HG02970 (cell line): ENCODE measurements around the gene ADAMTS12.
"Not testable (repeated sequence)": the region's sequence is repeated elsewhere in the genome, so short reads cannot be mapped to it uniquely, and the experiment has no call there.

ENCODE experiments used
- ATAC-seq: cut with Tn5 transposase; IDR thresholded peaks from one replicate; pipeline ENCODE4 v1.9.1; 2021; ENCODE audit warnings: mild to moderate bottlenecking, moderate library complexity, moderate number of reproducible peaks; ENCODE audit not compliant: unreplicated experiment, low FRiP score

The ADAMTS12 gene

DNA sequence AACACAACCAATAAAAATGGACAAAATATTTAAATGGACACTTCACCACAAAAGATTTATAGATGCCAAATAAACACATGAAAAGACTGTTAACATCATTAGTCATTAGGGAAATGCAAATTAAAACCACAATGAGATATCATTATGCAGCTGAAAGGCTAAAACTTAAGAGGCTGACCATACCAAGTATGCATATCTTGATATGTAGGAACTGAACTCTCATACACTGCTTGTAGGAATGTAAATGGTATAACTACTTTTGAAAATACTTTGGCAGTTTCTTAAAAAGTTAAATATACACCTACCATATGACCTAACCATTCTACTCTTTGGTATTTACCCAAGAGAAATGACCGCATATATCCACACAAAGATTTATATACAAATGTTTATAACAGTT lies 13.6 kb upstream of the ADAMTS12 start:
- ATAC-seq, result no peak

DNA sequence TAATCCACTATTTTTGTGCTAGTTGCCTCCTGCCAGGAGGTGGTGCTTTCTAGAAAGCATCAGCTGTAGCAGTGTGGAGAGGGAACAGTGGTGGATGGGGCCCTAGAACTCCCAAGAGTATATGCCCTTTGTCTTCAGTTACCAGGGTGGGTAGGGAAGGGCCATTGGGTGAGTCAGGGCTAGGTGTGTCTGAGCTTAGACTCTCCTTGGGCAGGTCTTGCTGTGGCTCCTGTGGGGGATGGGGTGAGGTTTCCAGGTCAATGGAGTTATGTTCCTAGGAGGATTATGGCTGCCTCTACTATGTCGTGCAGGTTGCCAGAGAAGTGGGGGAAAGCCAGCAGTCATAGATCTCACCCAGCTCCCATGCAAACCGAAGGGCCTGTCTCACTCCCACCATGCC lies 11.3 kb upstream of the ADAMTS12 start:
- ATAC-seq, result no peak

DNA sequence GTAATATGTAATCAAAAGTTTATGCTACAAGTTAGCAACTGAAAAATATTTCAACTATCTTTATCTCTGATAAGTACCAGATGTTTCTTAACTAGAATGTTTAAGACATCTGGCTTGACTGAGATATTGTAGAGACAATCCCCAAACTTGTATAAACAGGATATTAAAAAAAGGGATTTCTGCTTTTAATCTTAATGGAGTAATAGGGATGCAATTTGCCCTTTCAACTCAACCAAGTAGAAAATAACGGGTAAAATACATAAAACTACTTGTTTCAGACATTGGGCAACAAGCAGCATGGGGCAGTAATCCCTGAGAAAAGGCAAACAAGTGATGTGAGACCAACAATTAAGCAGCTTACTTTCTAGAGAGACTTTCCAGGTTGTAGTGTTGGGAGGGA lies 9.4 kb upstream of the ADAMTS12 start:
- ATAC-seq, result no peak

DNA sequence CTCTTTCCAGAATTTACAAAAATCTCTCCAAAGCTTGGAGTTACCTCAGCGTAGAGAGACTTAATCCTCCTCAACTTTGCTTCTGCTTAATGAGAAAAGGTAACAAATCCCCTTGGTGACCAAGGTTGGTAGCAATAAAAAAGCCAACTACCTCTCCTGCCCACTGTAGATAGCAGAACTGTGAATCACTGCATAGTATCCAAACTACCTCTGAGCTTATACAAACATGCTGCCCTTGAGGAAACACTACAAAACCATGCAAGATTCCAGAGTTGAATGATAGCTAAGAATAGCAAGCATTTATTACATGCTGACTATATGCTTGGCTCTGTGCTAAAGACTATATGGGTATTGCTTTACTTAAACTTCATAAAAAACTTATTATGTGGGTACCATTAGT lies 2.8 kb upstream of the ADAMTS12 start:
- ATAC-seq, result no peak

DNA sequence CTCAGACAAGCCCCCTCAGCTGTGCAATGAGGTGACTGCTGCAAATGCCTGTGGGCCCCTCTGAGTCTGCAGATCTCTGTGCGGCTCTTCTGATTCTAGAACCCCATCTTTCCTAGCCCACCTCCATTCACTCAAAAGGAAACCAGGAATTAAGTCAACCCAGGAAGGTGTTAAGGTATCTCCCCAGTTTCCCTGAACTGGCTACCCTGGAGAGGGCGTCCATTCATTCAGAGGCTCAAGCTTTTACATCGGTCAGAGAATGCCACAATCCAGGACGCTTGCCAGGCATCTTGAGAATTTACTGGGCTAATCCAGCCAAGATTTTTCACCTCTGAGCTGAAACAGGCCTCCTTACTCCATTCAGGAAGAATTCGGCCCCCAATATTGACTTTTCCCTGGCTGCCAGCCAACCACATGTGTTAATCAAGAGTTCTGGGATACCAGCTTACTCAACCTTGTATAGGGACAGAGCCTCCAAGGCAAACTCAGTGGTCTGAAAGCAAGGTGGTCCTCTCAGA lies 889 bp upstream of the ADAMTS12 start:
- ATAC-seq, result no peak

DNA sequence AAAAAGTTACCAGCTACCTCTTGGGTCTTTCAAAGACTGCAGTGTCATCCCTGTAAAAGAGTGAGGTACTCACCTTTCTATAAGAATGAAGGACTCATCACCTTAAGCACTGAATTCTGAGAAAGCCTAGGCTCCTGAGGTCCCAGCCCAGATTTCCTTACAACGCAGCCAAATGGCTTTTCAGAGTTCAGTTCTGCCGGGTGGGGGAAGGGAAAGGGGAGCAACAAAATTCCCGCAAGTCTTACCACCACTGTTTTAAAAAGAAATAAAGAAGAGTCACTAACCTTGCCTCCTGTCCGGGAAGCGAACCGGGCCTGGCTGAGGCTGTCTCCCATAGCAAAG lies 373 bp downstream of the ADAMTS12 start:
- ATAC-seq, result no peak

DNA sequence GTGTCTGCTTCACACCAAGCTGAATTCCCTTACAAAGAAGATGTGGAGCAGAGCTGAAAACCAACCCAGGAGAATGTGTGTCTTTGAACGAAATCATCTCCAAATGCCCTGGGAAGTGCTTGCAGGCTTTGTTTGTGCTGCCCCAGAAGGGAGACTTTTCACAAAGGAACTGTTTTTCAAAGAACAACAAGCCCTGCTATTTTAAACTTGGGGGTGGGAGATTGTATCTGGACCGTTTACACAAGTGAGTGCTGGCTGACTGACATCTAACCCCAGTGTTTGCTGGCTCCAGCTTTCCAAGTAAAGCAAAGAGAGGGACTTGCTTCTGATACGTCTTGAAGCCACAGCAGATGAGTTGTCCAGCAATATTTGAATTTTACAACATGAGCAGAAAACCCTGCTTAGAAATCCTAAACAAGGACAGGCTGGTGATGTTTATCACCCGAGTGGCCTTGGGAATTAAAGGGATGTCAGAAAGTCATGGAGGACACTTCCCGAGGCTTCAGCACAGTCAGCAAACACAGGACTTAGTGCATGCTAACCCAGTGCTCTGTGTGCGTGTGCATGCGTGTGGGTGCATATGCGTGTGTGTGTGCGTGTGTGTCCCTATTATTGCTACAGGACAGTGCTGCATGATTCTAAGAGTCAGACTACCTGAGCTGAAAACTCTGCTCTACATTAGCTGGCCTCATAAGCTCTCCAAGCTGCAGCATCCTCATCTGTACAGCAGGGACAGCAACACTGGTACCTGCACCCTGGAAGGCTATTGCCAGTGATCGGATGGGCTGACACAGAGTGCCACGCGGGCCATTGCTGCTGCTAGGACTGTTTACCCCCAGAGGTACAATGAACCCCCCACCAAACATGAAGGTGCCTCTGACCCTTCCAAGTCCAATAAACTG lies 1.4 kb downstream of the ADAMTS12 start:
- ATAC-seq, result no peak

DNA sequence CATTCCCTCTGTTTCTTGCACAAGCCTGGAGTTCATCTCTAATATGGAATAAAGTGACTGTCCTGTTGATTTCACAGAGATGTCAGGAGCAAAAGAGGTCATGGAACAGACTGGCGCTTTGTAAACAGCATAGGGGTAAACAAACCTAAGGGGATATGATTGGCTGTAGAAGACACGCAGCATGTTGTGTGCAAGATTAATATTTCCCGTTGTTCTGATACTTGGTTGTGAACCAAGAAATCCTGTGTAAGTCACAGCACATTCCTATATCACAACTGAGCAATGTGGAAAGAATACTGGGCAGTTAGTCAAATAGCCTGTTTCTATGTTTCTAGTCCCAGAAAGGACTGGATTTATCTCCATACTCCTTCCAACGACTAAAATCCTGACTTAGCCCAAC lies 3.2 kb downstream of the ADAMTS12 start:
- ATAC-seq, result no peak

DNA sequence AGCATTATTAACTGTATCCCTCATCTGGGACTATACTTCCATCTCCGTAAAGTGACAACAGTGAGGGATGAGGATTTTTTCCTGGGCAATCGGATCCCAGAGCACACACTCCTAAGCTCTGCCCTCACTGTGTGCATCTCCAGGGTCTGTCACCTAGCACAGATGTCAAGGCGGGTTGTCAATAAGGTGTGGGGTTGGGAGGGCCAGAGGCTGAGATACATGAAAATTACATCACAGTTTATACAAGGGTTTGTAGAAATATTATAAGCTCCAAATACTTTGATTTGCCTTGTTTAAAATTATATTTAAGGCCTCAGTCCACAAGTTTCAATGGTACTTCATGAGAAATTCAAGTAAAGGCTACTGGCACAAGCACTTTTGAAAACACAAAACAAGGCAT lies 4.5 kb downstream of the ADAMTS12 start:
- ATAC-seq, result no peak

DNA sequence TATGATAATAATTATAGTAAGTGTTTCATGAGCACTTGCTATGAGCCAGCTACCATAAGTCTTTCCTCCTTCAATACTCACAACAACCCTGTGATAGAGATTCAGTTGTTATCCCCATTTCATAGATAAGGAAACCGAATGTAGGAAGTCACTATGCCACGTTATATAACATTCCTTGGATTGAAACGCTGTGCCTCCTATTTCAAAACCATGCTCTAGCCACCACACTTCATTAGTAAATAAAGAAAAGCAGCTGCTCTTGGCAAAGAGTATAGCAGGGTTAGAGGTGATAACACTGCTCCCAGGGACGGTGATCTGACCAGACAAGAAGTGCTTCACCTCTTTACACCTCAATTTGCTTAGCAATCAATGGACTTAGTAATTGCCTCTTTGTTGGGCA lies 5.5 kb downstream of the ADAMTS12 start:
- no peak for ATAC-seq

DNA sequence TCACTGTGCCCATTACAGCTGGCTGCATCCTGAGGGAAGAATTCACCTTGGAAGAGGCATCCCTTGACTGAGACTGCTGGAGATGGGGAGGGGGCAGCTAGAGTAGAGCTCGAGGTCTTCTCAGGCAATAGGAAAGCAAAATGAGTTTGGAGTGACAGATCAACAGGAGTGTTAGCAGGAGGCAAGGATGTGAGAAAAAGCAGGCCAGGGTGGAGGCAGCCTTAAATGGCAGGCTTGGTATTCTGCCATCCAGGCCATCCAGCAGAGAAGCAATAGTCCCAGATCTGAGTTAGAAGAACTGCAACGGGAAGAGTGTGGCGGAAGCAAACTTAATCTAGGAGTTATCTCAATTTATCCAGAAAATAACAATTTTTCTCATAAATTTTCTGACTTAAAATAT lies 6.1 kb downstream of the ADAMTS12 start:
- no peak for ATAC-seq

DNA sequence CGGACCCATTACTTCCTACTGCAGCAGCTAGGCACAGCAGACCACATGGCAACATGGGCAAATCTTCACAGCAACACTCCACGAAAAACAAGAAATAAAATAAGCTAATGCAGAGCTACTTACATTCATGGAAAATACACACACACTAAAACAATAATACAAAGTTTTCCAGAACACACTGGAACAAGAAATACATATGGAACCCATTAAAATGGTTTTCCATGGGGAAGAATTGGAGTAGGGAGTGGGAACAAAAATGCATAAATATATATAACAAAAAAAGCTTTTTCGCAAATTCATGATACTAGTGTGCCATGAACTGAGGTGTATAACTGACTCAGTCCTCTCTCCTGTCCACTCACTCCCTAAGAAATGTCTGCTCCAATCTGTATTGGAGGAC lies 8.3 kb downstream of the ADAMTS12 start:
- no peak for ATAC-seq

DNA sequence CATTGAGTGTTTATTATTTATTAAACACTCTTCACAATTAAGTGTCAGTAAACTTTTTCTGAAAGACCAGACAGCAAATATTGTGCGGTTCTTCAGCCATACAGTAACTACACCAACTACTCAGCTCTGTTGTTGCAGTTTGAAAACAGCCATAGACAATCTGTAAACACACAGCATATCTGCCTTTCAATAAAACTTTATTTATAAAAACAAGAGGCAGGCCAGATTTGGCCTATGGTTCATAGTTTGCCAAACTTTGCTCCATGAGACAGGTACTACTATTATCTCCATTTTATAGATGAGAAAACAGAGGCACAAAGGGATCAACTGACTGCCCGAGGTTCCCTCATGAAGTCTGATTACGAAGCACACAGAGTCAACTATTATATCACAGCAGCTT lies 11.5 kb downstream of the ADAMTS12 start:
- no peak for ATAC-seq

DNA sequence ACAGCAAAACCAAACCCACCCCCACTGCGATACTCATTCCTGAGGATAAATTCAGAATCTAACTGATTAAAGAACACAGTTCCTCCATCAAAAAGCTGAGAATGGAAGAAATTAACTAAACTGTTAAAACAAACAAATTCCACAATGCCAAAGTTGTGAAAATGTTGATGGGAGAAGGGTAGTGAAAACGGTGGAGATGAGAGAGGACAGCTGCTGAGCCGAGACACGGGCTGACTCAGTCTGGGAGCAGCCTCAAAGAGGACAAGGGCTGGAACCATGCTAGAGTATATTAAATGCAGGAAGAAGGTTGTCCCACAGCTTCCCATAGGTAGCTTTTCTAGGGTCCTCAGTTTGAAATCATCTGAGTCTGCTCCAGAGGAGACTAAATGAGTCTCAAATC lies 14.3 kb downstream of the ADAMTS12 start:
- ATAC-seq, result no peak

DNA sequence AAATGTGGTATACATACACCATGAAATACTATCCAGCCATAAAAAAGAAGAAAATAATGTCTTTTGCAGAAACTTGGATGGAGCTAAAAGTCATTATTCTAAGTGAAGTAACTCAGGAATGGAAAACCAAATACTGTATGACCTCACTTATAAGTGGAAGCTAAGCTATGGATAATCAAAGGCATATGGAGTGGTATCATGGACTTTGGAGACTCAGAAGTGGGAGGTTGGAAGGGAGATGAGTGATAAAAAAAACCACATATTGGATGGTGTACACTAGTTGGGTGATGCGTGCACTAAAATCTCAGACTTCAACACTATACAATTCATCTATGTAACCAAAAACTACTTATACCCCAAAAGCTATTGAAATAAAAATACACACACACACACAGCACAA lies 24.5 kb downstream of the ADAMTS12 start:
- ATAC-seq, result no peak

DNA sequence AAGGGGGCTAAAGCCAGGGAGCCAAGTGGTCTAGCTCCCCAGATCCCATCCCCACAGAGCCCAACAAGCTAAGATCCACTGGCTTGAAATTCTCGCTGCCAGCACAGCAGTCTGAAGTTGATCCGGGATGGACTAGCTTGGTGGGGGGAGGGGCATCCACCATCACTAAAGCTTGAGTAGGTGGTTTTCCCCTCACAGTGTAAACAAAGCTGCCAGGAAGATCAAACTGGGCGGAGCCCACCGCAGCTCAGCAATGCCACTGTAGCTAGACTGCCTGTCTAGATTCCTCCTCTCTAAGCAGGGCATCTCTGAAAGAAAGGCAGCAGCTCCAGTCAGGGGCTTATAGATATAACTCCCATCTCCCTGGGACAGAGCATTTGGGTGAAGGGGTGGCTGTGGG lies 32.6 kb downstream of the ADAMTS12 start:
- not testable (repeated sequence) for ATAC-seq

DNA sequence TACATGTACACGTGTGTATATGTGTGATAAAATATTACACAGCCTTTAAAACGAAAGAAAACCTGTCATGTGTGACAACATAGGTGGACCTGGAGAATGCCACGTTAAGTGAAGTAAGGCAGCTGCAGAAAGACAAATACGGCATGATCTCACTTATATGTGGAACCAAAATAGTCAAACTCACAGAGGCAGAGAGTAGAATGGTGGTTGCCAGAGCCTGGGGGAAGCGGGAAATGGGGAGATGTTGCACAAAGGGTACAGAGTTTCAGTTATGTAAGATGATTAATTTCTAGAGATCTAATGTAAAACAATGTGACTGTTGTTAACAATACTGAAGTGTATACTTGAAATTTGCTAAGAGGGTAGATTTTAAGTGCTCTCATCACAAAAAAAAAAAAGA lies 34.8 kb downstream of the ADAMTS12 start:
- ATAC-seq, result no peak

DNA sequence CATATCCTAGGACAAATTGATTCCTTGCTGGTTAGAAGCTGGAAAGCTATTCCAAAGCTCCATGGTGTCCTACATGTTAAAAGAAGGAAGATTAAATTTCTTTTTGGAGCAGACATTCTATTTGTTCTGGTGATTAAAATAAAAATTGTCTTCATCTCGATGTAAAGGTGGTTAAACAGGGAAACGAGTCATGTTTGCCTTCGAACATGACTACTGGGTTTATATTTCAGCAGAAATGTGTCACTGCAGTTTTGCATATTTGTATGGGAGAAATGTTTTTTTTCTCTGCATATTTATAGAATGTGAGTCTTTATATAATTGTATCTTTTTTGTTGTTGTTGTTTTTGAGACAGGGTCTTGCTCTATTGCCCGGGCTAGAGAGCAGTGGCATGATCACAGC lies 36.4 kb downstream of the ADAMTS12 start:
- ATAC-seq, result no peak

DNA sequence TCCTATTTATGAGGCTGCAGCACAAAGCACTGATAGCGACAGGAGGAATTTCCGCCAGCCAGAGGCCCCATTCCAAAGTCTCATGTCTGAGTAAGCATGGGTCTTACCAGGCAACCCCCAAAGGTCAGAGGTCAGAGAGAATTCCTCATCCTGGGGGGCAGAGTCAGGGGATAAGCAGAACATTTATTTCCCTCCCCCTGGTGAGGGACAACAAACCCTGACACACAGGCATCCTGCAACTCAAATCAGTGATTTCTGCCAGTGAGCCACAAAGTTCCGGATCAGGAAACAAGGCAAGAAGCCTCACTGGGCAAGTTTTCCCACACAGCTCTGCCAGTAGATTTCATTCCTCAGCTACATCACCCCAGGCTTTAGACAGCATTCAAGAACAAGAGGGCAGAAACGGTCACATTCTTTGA lies 37.0 kb downstream of the ADAMTS12 start:
- ATAC-seq, result no peak

DNA sequence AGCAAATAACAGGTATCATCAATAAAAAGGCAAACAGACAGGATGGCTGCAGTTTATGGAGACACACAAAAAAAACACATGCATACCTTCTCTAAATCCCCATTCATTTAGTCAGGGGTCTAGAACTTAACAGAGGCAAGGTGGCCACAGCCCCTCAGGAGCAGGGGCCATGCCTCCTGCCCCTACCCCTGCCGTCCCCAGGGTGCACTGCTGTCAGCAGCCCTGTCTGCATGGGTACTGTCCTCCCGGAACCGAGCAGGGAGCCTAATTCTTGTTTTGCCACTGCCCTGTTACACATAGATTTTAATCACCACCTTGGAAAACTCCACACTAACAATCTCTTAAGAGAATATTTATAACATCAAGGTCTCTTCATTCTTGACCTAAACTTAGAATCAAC lies 39.0 kb downstream of the ADAMTS12 start:
- ATAC-seq, result no peak

DNA sequence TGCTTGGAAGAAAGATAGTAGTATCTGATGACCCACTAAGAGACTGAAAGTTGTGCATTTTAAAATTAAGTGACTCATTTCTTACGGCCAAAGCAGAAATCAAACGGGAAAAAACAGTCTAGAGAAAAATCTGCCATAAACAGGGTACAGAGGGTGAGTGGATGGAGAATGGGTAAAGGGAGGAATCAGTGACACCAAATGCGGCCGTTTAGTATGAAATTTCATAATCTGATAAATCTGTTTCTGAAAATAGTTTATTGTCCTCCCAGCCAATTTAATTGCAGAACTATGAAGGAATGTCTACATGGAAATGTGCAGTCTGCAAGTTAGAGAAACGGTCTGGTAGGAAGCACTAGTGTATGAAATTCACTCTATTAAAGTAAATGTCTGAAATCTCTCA lies 39.5 kb downstream of the ADAMTS12 start:
- no peak for ATAC-seq

DNA sequence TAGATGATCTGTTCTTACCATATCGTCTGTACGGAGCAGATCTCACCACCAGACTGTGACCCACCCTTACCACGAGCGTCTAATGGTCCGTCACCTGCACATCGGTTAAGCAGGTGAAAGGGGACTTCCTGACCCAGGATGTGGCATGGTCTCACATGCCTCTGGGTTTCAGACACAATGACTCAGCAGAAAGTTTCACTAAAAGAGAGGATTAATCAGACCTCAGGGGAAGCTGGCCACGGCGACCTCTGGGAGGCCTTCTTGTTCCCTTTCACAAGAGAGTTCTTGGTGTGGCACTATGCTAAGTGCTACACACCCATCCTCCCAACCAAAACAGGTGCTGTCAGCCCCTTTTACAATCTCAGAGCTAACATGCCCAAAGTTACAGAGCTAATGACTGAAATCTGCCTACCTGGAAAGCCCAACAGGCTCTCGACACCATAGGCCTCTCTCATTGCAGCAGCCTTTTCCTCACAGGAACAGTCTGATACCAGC lies 41.6 kb downstream of the ADAMTS12 start:
- ATAC-seq, result peak; percentile 98
